ENCODE data around the gene IFNGR2.

GRCh38 chr21:33396951-33397350 is 6.3 kb upstream of the IFNGR2 start:
- TF ChIP-seq CTCF (IDR thresholded peaks at IDR 0.05), result no peak
- no peak for TF ChIP-seq POLR2A (IDR thresholded peaks at IDR 0.05)

Data from Peyer's patch (tissue), 4 donors.